Jurkat, Clone E6-1 (cell line): ENCODE results near the gene CD207.

Experiments used
- DNase-seq: peaks from one replicate; pipeline ENCODE4 v3.0.0-alpha.2; 2011; ENCODE audit warnings: low read depth, low spot score
- H3K4me3 ChIP-seq: 2 replicates; pipeline ENCODE4 v1.5.1; 2011; ENCODE audit warnings: mild to moderate bottlenecking, low read length, control low read depth, moderate library complexity

The CD207 gene

GRCh38 chr2:70831861-70832260, 3.8 kb downstream of the CD207 start:
- H3K4me3 ChIP-seq, result no peak overlapping the region
- no peak for DNase-seq

- no peak overlapping the region for H3K4me3 ChIP-seq
- DNase-seq, result no peak
These were observed 5.2 kb downstream of the CD207 start for GRCh38 chr2:70830366-70830765.

- H3K4me3 ChIP-seq, result no peak overlapping the region
- no peak for DNase-seq
These were observed 5.7 kb downstream of the CD207 start for GRCh38 chr2:70829916-70830315.

- DNase-seq, result no peak
- H3K4me3 ChIP-seq, result no peak overlapping the region
These were observed 6.4 kb downstream of the CD207 start for GRCh38 chr2:70828914-70829824.

- no peak overlapping the region for H3K4me3 ChIP-seq
- no peak for DNase-seq
These were observed 7.5 kb downstream of the CD207 start for GRCh38 chr2:70828115-70828514.

- no peak for DNase-seq
- H3K4me3 ChIP-seq, result no peak overlapping the region
These were observed 8.2 kb downstream of the CD207 start for GRCh38 chr2:70827388-70827787.

- no peak for DNase-seq
- no peak overlapping the region for H3K4me3 ChIP-seq
These were observed 8.8 kb downstream of the CD207 start for GRCh38 chr2:70826696-70827350.

- no peak for DNase-seq
- no peak overlapping the region for H3K4me3 ChIP-seq
These were observed 12.4 kb downstream of the CD207 start for GRCh38 chr2:70823249-70823648.

GRCh38 chr2:70822843-70823242, 12.8 kb downstream of the CD207 start:
- H3K4me3 ChIP-seq, result no peak overlapping the region
- peak; percentile 4 for DNase-seq

- H3K4me3 ChIP-seq, result no peak within 1 kb of the TSS
- no peak for DNase-seq
These were observed 15.1 kb downstream of the CD207 start, which contains the start of gene CLEC4F for GRCh38 chr2:70820499-70820898. Gene CLEC4F, minus strand, starts transcription at chr2:70820599. Its CDS starts 76 bp downstream, at chr2:70820523.

GRCh38 chr2:70817284-70817954, 18.2 kb downstream of the CD207 start:
- no peak for DNase-seq
- no peak overlapping the region for H3K4me3 ChIP-seq

- no peak for DNase-seq
- H3K4me3 ChIP-seq, result no peak overlapping the region
These were observed 18.9 kb downstream of the CD207 start for GRCh38 chr2:70816726-70817125.

- DNase-seq, result no peak
- no peak overlapping the region for H3K4me3 ChIP-seq
These were observed 26.3 kb downstream of the CD207 start for GRCh38 chr2:70808983-70809958.

- no peak for DNase-seq
- H3K4me3 ChIP-seq, result no peak overlapping the region
These were observed 27.8 kb downstream of the CD207 start for GRCh38 chr2:70807828-70808118.

GRCh38 chr2:70807102-70807827, 28.4 kb downstream of the CD207 start:
- no peak for DNase-seq
- no peak overlapping the region for H3K4me3 ChIP-seq

- DNase-seq, result no peak
- no peak overlapping the region for H3K4me3 ChIP-seq
These were observed 29.0 kb downstream of the CD207 start for GRCh38 chr2:70806620-70807019.

- H3K4me3 ChIP-seq, result no peak overlapping the region
- no peak for DNase-seq
These were observed 29.6 kb downstream of the CD207 start for GRCh38 chr2:70806013-70806412.

GRCh38 chr2:70801607-70802263, 33.9 kb downstream of the CD207 start:
- no peak for DNase-seq

More at GRCh38 chr2:70801607-70802263, 33.9 kb downstream of the CD207 start:
- H3K4me3 ChIP-seq, result no peak overlapping the region
